GM03348 (cell line): ENCODE data around the gene TTLL5.
"Not testable (repeated sequence)": the region's sequence is repeated elsewhere in the genome, so short reads cannot be mapped to it uniquely, and the experiment has no call there.

Experiments used
- DNase-seq: peaks from one replicate; pipeline ENCODE4 v3.0.0; 2012; ENCODE audit warnings: low spot score

The TTLL5 gene

GRCh38 chr14:75648066-75648838, 12.8 kb upstream of the TTLL5 start:
- peak; percentile 25 for DNase-seq

GRCh38 chr14:75649337-75649736, 11.7 kb upstream of the TTLL5 start:
- no peak for DNase-seq

GRCh38 chr14:75649773-75650172, 11.3 kb upstream of the TTLL5 start:
- no peak for DNase-seq

DNA sequence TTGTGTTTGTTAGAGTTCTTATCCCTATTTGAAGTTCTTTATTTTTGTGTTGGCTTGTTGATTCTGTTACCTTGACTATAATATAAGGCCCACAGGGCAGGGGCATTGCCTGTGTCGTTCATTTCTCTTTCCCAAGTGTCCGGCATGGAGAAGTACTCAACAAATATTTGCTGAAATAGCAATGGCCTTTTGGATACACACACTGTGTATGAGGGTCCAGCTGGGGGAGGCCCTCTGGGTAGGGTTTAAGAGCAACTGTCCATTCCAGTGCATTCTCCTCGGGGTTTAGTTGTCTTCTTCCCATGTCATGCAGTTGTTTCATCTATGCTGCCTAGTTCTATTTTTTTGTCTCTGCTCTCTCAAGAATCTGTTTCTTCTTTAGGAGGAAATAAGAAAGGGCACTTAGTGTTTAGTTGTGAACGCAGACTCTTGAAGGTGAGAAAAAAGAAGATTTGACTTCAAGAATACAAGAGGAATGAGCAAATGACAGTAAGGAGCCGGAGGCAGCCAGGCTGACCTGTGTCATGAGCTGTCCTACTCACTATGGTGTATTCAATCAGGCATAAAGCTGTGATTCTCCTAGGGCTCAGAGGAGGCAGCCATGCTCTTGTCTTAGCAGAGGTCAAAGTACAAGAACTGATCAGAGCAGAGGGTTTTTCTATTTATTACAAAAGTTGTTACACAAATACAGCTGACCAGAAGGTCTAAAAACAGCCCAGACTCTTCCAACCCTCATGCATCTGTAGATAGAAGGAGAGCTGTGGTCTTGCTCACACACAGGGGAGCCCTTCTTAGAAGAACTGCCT, 10.6 kb upstream of the TTLL5 start:
- DNase-seq: no peak

DNA sequence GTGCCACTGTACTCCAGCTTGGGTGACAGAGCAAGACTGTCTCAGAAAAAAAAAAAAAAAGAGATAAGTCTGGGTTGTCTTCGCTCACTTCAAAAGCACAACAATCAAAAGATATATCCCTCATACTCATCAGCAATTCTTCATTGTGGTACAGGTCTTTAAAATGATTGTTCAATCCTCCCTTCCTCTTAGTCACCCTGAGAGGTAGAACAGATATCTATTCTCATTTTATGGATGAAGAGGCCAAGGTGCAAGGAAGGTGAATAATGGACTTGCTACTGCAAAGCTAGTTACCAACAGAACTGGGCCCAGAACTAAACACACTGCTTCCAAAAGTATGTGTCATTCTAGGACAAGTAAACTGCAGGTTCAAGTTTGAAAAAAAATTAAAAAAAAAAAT, 7.5 kb upstream of the TTLL5 start:
- no peak for DNase-seq

DNA sequence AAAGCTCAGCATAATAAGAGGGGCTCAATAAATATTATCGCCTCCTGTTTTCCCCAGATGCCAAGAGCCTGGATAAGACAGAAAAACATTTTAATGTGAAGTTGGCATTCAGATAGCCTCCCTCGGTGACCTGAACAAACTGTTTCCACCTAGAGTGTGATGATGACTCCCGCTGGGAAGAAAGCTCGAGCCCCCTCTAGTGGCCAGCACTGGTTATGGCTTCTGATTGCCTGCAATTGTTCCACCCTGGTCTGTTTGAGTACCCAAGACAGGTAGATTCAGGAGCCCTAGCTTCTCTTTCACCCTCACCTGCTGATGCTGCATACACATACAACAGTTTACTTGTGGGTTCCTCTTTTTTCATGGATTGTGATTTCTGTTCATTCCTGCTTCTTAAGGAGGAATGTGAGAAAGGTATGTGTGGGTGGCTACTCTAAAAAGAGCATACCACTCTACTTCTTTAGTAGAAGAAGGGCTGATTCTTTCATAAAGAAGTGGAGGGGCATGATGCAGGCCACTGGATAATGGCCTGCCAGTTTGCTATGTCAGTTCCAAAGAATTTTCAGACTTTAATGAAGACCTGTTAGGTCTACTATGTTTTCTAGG, 6.8 kb upstream of the TTLL5 start:
- DNase-seq: peak; percentile 83

GRCh38 chr14:75655235-75655634, 5.8 kb upstream of the TTLL5 start:
- DNase-seq: no peak

- DNase-seq: no peak
Measured at GRCh38 chr14:75657331-75657730, 3.7 kb upstream of the TTLL5 start.

- DNase-seq: no peak
Measured at GRCh38 chr14:75658957-75659356, 2.1 kb upstream of the TTLL5 start.

- DNase-seq: no peak
Measured at GRCh38 chr14:75660238-75660629, 812 bp upstream of the TTLL5 start.

GRCh38 chr14:75661499-75661814, 411 bp downstream of the TTLL5 start:
- DNase-seq: no peak

GRCh38 chr14:75662966-75663365, 1.9 kb downstream of the TTLL5 start:
- no peak for DNase-seq

- DNase-seq: no peak
Measured at GRCh38 chr14:75667099-75667765, 6.2 kb downstream of the TTLL5 start.

GRCh38 chr14:75672605-75673192, 11.7 kb downstream of the TTLL5 start:
- DNase-seq: no peak

DNA sequence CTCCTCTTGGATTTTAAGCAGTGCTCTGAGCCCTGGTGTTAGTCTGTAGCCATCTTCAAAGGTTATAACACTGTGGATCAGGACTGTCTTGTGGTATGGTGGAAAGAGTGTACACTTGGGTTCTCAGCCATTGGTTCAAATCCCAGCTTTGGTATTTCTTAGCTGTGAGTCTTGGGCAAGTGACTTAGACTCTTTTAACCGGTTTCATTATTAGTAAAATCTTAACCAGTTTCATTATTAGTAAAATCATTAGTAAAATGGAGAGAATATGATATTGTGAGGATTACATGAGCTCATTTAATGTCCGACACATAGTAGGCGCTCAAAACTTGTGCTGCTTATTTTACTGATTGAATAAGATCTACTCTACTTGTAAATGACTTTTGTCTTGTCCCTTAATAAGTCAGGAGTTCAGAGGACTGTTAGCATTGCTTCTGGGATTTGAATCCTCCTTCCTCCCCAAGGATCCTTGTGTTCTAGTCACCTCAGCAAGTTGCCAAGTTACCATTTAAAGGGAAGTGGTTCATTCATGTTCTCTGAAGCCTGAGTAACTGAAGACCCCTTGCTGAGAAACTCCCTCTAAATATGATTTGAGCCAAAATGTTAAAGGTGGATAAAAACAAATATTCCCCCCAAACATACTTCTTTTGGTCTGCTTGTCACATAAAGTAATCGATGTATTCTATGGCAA, 12.4 kb downstream of the TTLL5 start:
- DNase-seq: no peak

- DNase-seq: no peak
Measured at GRCh38 chr14:75675265-75675960, 14.4 kb downstream of the TTLL5 start.

- no peak for DNase-seq
Measured at GRCh38 chr14:75685910-75686309, 24.9 kb downstream of the TTLL5 start.

DNA sequence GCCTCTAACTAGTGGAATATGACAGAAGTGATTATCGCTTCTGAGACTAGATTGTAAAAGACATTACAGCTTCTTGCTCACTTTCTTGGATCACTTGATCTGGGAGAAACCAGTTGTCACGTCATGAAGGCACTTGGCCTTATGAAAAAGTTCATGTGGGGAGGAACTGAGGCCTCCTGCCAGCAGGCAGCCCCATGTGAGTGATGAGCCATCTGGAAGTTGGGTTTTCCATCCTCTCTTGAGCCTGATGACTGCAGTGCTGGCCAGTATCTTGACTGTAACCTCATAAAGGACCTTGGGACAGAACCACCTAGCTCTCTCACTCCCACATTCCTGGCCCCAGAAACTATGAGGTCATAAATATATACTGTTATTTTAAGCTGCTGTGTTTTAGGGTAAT, 28.0 kb downstream of the TTLL5 start:
- peak; percentile 37 for DNase-seq

GRCh38 chr14:75690010-75690409, 29.0 kb downstream of the TTLL5 start:
- DNase-seq: no peak

- not testable (repeated sequence) for DNase-seq
Measured at GRCh38 chr14:75695025-75695424, 34.0 kb downstream of the TTLL5 start.

DNA sequence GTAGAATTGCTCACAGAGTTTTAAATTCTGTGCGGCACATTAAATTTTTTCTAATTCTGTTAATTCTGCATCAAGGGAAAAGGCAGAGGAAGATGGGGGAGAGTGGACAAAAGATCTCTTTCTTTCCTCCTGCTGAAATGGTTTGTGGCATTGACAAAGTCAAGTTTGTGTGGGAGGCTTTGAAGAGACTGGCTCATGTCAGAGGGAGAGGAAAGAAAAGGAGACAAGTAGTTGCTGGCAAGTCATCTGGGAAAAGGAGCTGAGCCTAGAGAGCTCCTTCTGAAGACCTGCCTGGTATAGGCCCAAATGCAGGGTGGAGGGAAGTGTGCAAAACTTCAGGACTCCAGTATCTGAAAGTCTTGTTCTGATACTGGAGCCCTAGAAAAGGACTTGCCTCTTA, 36.3 kb downstream of the TTLL5 start:
- DNase-seq: no peak
